ENCODE data around the gene RANBP9.

RANBP9 gene

GRCh38 chr6:13710552-13711323 lies 897 bp downstream of the RANBP9 start:
- DNase-seq: peak in 4 of 5 experiments; percentile 13 to 51 (median 18)

- peak in 1 of 5 experiments; percentile 74 for DNase-seq
Observed at GRCh38 chr6:13709689-13710551, 1.7 kb downstream of the RANBP9 start.

GRCh38 chr6:13708736-13709135 lies 2.9 kb downstream of the RANBP9 start:
- DNase-seq: peak in 1 of 5 experiments; percentile 58

- no peak for DNase-seq
Observed at GRCh38 chr6:13703496-13703895, 8.1 kb downstream of the RANBP9 start.

GRCh38 chr6:13702809-13703302 lies 8.8 kb downstream of the RANBP9 start:
- no peak for DNase-seq

GRCh38 chr6:13700232-13700631 lies 11.4 kb downstream of the RANBP9 start:
- no peak for DNase-seq

- no peak for DNase-seq
Observed at GRCh38 chr6:13698715-13699114, 12.9 kb downstream of the RANBP9 start.

GRCh38 chr6:13697857-13698256 lies 13.8 kb downstream of the RANBP9 start:
- DNase-seq: no peak

- no peak for DNase-seq
Observed at GRCh38 chr6:13696226-13696625, 15.4 kb downstream of the RANBP9 start.

- DNase-seq: peak in 1 of 5 experiments; percentile 20
Observed at GRCh38 chr6:13695252-13695651, 16.4 kb downstream of the RANBP9 start.

- DNase-seq: no peak
Observed at GRCh38 chr6:13694562-13694961, 17.1 kb downstream of the RANBP9 start.

GRCh38 chr6:13689511-13690256 lies 22.0 kb downstream of the RANBP9 start:
- DNase-seq: peak in 1 of 5 experiments; percentile 12

GRCh38 chr6:13688692-13689196 lies 22.9 kb downstream of the RANBP9 start:
- no peak for DNase-seq

- DNase-seq: peak in 2 of 5 experiments; percentile 43 to 76
Observed at GRCh38 chr6:13687917-13688351, 23.7 kb downstream of the RANBP9 start.

GRCh38 chr6:13684855-13685254 lies 26.8 kb downstream of the RANBP9 start:
- no peak for DNase-seq

- no peak for DNase-seq
Observed at GRCh38 chr6:13683038-13683437, 28.6 kb downstream of the RANBP9 start.

GRCh38 chr6:13682346-13682745 lies 29.3 kb downstream of the RANBP9 start:
- no peak for DNase-seq

GRCh38 chr6:13681305-13682061 lies 30.2 kb downstream of the RANBP9 start:
- peak in 2 of 5 experiments; percentile 45 to 80 for DNase-seq

GRCh38 chr6:13680448-13680968 lies 31.1 kb downstream of the RANBP9 start:
- no peak for DNase-seq

GRCh38 chr6:13679996-13680395 lies 31.6 kb downstream of the RANBP9 start:
- no peak for DNase-seq

- DNase-seq: no peak
Observed at GRCh38 chr6:13678255-13678983, 33.2 kb downstream of the RANBP9 start.
